Islet of Langerhans (tissue), 1 donor: ENCODE data around the gene PHRF1.

Source experiments
- FAIRE-seq: peaks from one replicate; lab custom pipeline; 2011; peaks lifted over from hg19 to GRCh38; lab: Jason Lieb, UNC

Gene PHRF1

DNA sequence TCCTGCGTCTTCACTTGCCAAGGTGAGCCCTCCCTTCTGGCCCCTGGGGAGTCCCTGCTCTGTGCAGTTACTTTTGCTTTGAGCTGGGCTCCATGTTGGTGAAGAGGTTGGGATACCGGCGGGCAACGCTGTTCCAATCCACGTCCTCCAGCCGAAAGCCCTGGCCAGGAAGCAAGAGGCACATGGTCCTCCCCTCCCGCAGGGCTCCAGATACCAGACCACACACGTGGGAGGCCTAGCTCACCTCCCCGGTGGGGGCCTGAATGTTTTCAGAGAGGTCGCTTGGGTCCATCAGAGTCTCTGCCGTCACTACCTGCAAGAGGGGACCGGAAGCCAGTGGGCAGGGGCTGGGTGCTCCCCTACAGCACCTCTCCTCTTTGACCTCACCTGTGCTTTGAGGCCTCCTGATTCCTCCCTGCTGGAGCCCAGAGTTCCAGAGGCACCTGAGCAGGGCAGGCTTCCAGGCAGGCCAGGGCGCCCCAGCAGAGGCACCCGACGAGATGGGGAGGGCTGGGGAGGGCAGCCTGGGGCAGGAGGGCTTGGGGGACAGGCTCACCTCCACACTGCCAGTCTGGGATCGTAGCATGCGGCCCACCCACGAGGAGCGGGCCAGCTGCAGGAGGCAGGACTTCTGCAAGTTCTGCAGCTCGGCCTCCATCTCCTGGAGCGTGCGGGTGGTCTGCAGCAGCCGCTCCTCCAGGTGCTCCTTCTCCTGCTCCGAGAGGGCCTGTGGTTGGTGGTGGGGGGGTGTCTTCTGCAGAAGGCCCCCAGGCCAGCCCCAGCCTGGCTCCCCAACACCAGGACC, 18.7 kb upstream of the PHRF1 start:
- FAIRE-seq: no peak

DNA sequence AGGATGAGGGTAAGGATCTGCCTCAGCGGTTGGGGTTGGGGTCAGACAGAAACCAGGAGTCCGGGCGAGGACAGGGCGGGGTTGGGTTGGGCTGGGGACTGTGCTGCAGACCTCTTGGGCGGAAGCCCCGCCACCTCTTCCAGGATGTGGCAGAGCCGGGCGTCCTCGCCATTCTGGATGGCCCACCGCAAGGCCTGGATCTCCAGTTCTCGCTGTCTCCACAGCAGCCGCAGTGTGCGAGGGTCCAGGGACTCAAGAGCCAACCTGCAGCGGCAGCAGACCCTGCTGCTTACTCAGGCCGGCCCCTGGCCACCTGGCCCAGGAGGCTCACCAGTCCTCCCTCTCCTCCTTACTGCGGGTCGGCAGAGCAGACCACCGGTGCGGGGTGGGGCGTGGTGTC, 17.8 kb upstream of the PHRF1 start:
- no peak for FAIRE-seq

DNA sequence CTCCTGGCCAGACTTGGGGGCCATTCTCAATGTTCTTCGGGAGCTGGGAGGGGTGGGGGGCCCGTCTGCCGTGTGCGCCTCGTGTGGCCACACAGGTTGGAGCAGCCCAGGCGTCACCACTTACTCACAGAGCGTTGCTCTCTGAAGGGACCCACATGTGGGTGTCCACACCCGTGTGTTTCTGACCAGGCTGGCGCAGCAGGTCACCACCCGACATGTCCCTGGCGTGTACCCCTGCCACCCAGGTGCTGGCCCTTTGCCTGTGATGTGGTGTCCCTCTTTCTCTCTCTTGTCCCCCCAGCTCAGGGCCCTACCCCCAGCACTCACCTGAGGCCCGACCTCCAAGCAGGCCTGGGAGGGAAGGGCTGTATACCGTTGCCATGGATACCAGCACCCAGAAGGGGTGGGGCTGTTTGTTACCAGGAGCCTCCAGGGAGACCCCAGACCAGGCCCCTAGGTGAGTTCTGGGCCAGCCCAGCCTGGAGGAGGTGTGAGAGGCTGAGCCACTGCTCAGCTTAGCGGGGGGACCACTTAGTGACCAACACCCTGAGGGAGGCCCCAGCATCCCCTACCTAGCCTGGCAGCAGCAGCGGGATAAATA, 17.1 kb upstream of the PHRF1 start:
- FAIRE-seq: no peak

DNA sequence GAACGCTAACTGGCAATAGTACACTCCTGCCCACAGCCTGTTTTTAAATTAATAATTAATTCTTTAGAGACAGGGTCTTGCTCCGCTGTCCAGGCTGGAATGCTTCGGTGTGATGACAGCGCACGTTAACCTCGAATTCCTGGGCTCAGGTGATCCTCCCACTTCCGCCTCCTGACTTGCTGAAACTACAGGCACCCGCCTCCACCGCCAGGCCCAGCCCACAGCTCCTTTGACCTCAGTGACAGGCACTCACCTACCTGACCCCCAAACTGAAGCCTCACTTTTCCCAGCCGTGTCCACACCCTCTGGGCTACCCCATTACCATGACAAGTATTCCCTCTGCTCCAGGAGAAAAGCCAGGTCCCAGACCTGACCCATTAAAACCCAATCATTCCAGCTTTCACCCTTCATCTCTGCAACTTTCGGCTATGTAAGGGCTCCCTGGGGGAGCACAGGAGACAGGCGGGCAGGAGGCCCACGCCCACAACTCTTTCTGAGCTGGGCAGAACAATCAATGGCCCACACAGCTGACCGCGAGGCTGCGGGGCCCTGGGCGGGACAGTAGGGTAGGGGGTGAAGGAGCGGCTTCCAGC, 16.5 kb upstream of the PHRF1 start:
- FAIRE-seq: no peak

DNA sequence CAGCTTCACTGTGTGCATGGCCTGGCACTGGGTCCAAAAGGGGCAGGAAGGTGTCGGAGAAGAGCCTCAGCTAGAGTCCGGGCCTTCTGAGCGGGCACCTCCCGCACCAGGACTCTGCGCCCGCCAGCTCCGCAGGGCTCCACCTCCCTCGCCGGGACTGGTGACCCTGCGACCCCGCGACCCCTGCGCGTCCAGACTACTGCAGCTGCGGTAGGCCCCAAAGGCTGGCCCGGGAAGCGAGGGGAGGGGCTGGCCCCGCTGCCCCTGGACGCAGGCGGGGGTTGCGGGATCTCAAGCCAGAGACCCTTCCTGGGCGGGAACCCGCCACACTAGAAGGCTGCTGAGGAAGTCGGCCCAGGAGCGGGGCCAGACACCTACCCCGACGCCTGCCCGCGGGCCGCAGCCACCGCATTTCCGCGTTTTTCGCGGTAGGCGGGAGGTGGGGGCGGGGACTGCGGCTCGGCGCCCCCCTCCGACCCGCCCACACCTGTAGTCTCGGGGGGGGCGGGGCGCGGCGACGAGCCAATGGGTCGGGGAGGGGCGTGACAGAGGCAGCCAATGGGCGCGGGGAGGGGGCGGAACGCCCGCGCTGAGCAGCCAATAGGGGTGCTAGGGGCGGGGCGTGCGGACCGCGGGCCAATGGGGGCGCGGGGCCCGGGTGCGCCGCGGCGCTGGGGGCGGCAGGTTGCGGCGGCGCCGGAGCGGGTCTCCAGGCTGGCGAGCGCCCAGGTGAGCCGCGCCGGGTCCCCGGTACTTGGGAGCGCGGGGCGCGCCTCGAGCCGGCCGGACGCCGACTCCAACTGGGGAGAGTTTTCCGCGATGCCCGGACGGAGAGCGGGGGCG, 15.7 kb upstream of the PHRF1 start, which contains the start of the genes LMNTD2 and RASSF7:
TSS of gene LMNTD2 (minus strand) at position 434 of the 843 bp plus-strand sequence. CDS start at position 412, 22 bp downstream.
TSS of gene RASSF7 (plus strand) at position 666 of the 843 bp plus-strand sequence. CDS start 799 bp downstream, outside the sequence.
- FAIRE-seq: no peak

DNA sequence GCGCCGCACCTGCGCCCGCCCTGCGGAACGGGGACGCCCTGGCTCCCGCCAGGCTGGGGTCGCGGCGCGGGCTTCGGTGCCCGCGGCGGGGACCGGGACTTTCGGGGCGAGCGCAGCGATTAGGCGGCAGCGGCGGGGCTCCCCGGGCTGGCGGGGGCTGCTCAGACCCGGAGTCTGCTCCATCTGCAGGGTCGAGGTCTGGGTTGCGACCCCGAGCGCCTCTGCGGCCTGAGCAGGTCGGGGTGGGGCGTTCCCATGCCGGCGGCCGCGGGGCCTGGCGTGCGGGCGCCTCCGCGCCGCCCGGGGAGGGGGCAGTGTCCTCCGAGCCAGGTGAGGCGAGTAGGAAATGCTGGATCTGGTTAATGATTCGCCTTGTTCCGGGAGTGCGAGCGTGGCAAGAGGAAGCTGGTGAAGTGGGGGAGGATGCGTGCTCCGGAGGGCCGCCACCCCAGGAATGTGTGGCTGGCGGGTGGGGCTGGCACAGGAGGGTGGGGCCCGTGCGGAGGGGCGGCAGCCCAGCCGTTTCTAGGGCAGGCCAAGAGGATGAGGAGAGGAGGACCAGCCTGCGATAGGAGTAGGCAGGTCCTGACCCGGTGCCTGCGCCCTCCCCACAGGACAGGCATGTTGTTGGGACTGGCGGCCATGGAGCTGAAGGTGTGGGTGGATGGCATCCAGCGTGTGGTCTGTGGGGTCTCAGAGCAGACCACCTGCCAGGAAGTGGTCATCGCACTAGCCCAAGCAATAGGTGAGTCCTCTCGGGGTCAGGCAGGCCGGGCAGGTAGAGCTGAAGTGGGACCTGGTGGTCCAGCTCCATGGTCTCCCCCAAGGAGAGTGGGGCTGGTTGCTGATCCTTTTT, 14.9 kb upstream of the PHRF1 start:
- no peak for FAIRE-seq

DNA sequence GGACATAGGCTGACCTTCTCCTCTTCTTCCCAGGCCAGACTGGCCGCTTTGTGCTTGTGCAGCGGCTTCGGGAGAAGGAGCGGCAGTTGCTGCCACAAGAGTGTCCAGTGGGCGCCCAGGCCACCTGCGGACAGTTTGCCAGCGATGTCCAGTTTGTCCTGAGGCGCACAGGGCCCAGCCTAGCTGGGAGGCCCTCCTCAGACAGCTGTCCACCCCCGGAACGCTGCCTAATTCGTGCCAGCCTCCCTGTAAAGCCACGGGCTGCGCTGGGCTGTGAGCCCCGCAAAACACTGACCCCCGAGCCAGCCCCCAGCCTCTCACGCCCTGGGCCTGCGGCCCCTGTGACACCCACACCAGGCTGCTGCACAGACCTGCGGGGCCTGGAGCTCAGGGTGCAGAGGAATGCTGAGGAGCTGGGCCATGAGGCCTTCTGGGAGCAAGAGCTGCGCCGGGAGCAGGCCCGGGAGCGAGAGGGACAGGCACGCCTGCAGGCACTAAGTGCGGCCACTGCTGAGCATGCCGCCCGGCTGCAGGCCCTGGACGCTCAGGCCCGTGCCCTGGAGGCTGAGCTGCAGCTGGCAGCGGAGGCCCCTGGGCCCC, 14.1 kb upstream of the PHRF1 start:
- no peak for FAIRE-seq

DNA sequence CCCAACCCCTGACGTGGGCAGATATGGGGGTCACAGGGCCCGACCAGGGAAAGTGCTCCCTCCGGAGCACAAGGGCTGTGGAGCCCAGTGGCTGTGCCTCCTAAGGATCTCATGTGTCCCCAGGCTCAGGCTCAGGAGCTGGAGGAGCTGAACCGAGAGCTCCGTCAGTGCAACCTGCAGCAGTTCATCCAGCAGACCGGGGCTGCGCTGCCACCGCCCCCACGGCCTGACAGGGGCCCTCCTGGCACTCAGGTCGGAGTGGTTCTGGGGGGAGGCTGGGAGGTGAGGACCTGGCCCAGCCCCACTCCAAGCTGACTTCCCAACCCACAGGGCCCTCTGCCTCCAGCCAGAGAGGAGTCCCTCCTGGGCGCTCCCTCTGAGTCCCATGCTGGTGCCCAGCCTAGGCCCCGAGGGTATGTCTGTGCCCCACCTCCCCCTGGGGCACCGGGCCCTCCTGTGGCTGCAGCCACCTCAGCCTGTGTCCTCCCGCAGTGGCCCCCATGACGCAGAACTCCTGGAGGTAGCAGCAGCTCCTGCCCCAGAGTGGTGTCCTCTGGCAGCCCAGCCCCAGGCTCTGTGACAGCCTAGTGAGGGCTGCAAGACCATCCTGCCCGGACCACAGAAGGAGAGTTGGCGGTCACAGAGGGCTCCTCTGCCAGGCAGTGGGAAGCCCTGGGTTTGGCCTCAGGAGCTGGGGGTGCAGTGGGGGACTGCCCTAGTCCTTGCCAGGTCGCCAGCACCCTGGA, 13.0 kb upstream of the PHRF1 start:
- FAIRE-seq: no peak

DNA sequence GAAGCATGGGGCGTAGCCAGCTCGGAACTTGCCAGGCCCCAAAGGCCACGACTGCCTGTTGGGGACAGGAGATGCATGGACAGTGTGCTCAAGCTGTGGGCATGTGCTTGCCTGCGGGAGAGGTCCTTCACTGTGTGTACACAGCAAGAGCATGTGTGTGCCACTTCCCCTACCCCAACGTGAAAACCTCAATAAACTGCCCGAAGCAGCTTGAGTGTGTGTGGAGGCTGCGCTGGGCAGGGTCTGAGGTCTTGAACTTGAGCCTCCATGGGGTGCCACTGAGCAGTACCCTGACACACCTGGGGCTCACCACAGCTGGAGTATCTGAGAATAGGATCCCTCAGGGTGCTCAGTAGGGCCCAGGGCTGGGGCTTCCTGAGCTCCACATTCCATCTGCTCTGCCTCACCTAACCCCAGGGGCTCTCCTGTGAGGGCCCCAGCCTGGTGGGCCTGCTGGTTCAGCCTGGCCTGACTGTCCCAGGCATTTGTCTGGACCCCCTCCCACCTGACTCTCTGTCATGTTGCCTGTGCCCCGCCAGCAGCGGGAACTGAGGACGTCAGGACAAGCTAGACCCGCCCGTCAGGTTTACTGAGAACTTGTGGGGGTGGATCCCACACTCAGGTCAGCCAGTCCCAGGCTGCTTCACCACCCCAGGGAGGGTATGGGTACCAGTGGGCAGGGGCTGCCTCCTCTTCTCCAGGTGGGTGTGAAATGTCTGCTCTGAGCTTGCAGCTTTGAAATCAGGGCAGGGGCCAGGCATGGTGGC, 12.3 kb upstream of the PHRF1 start:
- no peak for FAIRE-seq

DNA sequence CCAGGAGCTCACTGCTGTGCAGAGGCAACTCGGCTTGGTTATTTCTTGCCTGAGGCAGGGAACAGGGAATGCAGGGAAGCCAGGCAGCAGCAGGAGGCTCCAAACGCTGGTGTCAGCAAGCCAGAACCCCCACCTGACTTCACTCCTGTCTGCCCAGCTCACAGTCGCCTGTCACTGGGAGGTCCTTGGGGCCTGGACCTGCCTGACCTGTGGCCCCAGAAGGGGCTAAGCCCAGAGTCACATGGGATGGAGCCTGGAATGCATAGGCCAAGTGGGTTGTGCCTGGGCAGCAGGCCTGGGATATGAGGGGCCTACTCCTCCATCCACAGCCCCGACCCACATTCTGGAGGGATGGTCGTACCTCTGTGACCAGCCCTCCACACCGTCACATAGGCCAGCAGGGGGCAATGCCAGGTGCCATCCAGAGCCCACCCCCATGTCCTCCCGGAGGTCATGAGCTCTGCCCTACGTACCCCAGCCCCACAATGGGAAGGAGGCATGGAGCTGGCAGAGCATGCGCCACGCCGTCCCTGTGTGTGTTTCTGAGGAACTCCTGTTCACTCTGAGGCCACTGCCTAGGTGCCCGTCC, 10.3 kb upstream of the PHRF1 start:
- no peak for FAIRE-seq

DNA sequence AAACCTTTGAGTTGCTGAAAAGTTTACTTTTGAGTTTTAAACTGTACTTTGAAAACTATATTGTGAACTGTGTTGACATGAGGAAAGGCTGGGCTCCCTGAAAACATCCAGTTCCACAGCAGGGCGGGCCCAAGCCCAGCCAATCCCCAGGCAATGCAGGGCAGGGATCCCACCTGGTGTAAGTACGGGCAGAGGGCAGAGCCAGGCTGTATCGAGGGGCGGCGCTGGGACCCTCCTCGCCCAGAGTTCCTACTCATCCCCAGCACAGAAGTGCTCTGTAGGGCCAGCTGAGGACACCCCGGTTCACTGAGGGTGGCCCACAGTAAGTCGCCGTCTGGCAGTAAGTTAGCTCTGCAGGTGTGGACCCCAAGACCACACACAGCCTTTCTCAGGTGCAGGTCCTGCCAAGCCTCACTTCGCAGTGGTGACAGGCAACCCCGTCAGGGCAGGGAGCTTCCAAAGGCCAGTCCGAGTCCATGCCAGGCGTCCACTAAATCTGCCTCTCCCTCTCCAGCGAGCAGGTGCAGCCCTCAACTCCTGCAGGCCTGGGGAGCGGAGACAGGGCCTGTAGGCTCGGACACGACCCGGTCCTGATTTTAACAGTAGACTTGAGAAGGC, 9.2 kb upstream of the PHRF1 start:
- no peak for FAIRE-seq

DNA sequence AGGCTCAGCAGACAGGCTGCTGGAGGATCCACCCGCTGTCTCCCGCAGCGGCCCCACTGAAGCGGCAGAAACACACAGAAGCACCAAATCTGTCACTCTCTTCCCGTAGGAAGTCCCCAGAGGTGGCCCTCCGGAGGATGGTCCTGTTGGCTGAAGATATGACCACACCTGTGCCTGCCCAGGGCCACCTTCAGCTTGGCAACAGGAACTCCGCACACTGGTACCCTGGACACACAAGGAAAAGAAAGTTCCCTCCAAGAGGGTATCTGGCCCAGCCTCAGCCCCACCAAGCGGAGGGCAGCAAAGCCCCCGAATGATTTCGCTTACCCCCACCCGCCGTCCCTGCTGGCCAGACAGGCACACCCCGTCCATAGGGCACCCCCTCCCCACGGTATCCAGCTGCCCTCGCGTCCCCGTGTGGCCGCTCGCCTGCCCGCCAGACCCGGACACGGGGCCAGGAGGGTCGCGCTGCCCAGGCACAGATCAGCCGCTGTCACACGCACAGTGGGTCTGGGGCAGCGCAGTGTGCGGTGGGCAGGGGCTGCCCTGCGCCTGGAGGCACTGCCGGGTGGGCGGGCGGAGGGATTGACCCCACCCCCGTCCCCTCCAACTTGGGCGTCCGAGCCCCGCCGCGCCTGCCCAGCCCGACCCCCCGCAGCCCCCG, 8.5 kb upstream of the PHRF1 start:
- no peak for FAIRE-seq

DNA sequence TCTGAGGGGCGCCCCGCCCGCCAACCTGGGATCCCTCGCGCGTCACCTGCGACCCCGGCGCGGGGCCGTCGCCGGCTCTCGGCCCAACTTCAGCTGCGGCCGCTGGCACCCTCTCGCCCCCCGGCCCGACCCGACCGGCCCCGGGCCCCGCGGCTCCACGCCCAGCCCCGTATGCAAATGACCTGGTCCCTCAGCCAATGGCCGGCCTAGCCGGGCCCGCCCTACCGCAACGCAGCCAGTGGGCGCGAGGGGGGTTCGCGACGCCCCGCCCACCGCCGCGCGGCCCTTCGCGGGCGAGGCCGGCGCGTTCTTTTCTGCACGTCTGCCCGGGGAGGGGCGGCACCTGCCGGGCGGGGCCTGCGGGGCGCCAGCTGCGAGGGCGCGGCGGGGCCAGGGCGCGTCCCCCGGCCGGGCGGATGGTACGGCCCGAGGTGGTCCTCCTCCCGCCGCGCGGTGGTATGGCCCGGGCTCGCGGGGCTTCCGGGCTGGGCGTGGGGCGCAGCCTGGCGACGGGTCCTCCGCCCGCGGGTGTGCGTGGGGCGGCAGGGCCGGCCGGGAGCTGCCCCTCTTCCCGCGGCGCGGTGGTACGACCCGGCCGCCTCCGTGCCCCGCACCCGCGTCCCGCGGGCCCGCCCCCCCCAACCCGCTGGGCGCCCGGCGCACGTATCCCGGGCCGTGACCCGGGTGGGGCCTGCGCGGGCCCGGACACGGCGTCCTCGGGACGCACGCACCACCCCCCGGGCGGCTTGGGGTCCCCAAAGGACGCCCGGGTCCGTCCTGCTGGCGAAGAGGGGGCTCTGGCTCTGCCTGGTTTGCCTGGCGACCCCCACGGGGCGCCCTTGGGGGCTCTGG, 7.7 kb upstream of the PHRF1 start:
- no peak for FAIRE-seq

DNA sequence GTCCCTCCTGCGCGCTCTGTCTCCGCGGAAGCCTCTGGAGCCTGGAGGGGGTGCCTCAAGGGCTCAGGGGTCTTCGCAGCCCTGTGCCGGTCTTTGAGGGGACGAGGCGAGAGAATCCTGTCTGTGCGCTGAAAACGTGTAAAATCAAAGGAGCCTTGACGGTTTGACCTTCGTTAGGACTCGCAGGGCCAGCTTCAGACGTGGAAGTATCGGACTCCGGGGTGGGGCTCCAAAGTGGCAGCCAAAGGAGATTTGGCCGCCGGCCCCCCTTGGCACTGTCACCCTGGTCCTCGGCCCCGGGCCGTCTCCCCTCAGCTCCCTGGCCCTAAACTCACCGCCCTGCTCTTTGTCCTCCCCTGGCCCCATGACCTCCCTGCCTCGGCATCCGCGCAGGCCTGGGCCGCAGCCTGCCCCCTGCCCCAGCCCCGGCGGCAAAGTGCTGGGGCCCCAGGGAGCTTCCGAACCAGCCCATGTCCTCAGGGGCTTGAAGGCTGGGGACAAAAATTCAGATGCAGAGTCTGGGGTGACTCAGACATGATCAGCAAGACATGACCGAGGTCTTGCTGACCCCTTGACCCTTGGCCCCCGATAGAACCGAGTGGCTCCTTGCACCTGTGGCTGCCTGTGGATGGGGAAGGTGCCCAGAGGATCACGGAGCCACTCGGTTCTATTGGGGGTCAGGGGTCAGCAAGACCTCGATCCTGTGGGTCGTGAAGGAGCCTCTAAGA, 6.9 kb upstream of the PHRF1 start:
- FAIRE-seq: no peak

DNA sequence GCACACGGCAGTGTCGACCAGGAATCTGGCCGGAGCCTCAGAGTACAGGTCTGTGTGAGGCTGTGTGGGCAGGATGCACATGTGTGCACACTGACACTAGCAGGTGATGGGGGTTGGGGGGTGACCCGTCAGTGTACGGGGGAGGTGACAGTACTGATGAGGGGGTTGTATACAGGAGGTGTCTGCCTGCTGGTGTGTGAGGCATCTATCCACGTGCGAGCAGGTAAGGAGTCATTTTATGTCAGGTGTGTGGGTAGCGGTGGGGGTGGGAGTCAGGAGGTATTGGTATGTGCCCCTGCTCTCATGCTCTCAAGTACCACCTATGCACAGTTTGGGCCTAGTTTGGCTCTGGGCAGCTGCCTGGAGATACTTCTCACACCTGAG, 4.5 kb upstream of the PHRF1 start:
- FAIRE-seq: no peak

DNA sequence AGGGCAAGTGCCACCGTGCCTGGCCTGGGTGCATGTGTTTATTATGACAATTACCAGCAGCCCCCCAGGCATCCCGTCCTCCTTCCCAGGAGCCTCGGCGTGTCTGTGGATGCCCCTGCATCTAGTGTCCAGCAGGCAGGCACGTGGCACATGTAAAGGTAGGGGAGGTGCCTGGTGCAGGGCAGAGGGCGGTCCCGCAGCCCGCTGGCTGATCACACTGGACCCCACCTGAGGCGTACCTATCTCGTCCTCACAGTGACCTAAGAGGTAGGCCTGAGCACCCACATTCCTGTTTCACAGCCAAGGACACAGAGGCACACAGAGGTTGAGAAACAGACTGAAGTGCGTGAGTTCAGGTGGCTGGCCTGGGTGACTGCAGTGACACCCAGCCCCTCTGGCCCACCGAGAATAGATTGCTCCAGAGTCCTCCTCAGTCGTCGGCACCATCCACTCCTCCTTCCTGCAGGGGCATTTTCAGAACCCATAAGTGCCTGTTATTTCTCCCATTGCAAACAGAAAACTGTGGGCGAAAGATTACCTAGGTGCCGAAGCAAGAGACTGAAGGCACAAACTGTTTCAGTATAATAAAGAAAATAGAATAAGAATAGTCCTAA, 3.0 kb upstream of the PHRF1 start:
- FAIRE-seq: no peak
